MG63 (cell line): ENCODE data around the gene HOXD13. TPM values are rescaled to one million over a fixed set of nuclear protein-coding genes. Genes with fewer than 3 reads are reported as not detected.

Experiments used
- DNase-seq: peaks from one replicate; pipeline ENCODE4 v3.0.0-alpha.2; 2020
- H3K27me3 ChIP-seq: fragments of 250-450 bp; sonication (Bioruptor Pico); 2 replicates; pipeline ENCODE4 v1.5.1; 2020; ENCODE audit warnings: mild to moderate bottlenecking, moderate library complexity
- H3K36me3 ChIP-seq: fragments of 250-450 bp; sonication (Bioruptor Pico); 2 replicates; pipeline ENCODE4 v1.5.1; 2020; ENCODE audit warnings: mild to moderate bottlenecking, moderate library complexity
- H3K4me3 ChIP-seq: fragments of 250-450 bp; sonication (Bioruptor Pico); 2 replicates; pipeline ENCODE4 v1.5.1; 2020; ENCODE audit warnings: mild to moderate bottlenecking, moderate library complexity
- H3K9me3 ChIP-seq: fragments of 250-450 bp; sonication (Bioruptor Pico); 2 replicates; pipeline ENCODE4 v1.5.1; 2020; ENCODE audit warnings: mild to moderate bottlenecking, moderate library complexity
- total RNA-seq: library from RNA; depleted of rRNA; stranded (reverse); fragments of >200 nt; shearing (Covaris generic); gene quantifications from 2 replicates; pipeline ENCODE4 v1.2.3, GENCODE V29; 2014; ENCODE audit warnings: low replicate concordance

Gene HOXD13
- total RNA-seq, 1 experiment from 2014 or later = 5.4 TPM

DNA sequence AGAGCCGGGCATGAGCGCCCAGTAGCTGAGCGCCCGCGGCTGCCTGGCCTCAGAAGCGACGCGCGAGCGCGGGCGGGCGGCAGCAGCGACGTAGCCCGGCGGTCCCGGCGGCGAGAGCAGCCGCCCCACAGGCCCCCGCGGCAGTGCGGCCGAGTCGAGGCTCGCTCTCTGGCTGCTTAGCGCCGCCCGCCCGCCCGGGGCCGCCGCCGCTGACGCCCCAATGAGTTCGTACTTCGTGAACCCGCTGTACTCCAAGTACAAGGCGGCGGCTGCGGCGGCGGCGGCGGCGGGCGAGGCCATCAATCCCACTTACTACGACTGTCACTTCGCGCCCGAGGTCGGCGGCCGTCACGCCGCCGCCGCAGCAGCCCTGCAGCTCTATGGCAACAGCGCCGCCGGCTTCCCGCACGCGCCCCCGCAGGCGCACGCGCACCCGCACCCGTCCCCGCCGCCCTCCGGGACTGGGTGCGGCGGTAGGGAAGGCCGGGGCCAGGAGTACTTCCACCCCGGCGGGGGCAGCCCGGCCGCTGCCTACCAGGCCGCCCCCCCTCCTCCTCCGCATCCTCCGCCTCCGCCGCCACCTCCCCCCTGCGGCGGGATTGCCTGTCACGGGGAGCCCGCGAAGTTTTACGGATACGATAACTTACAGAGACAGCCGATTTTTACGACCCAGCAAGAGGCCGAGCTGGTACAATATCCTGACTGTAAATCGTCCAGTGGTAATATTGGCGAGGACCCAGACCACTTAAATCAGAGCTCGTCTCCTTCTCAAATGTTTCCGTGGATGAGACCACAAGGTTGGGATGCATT, 37.8 kb downstream of the HOXD13 start:
- Histone ChIP-seq H3K4me3 (peak overlapping the region; percentile 57), H3K27me3 (no peaks in the 10 kb centered on the region), H3K9me3 (no peaks in the 10 kb centered on the region), H3K36me3 (no peaks in the 10 kb centered on the region)
- peak; percentile 74 for DNase-seq

DNA sequence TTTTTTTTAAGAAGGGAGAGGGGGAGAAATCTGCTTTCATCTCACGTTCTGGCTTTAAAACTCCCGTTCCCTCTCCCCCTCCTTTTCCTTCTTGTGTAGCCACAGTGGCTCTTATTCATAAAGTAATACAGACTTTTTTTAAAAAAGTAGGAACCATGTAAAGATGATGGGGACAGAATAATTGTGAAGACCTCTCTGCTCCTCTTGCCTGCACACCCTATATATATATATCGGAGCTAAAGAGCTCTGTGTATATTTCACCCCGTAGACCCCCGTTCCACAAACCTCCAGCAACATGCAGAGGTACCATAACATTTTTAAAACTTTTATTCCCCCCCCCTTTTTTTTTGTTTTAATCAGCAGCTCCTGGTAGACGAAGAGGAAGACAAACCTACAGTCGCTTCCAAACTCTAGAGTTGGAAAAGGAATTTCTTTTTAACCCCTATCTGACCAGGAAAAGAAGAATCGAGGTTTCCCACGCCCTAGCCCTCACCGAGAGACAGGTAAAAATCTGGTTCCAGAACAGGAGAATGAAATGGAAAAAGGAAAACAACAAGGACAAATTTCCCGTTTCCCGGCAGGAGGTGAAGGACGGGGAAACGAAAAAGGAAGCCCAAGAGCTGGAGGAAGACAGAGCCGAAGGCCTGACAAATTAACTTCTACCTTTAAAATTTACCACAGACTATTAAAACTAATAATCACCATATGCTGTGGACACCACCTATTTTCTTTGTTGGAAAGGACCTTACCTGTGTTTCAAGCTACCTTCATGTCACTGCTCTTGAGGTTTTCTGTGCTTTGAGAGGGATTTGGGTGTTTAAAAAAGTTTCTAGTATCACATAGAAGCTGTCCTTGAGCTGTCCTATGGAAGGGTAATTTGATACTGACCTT, 38.7 kb downstream of the HOXD13 start:
- H3K4me3 ChIP-seq = peak overlapping the region; percentile 57

DNA sequence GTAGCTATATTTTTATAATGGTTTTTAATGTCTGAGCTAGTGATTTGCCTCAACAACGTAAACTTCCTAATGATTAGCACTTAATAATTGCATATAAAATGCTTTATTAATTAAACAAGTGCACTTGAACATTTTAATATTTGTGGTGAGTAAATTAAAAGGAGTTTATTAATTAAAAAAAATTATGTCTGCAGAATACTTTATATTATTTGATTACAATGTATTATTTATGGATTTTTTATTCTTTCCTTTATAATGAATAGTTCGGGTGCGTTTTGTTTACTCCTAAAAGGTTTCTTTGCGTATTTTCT, 39.3 kb downstream of the HOXD13 start:
- no peaks in the 10 kb centered on the region for H3K27me3 ChIP-seq
- H3K36me3 ChIP-seq = no peaks in the 10 kb centered on the region
- DNase-seq = no peak
- H3K4me3 ChIP-seq = no peak overlapping the region
- H3K9me3 ChIP-seq = no peaks in the 10 kb centered on the region

More for the DNA sequence above, 38.7 kb downstream of the HOXD13 start:
- Histone ChIP-seq H3K9me3 (no peaks in the 10 kb centered on the region), H3K27me3 (no peaks in the 10 kb centered on the region), H3K36me3 (no peaks in the 10 kb centered on the region)
- no peak for DNase-seq

DNA sequence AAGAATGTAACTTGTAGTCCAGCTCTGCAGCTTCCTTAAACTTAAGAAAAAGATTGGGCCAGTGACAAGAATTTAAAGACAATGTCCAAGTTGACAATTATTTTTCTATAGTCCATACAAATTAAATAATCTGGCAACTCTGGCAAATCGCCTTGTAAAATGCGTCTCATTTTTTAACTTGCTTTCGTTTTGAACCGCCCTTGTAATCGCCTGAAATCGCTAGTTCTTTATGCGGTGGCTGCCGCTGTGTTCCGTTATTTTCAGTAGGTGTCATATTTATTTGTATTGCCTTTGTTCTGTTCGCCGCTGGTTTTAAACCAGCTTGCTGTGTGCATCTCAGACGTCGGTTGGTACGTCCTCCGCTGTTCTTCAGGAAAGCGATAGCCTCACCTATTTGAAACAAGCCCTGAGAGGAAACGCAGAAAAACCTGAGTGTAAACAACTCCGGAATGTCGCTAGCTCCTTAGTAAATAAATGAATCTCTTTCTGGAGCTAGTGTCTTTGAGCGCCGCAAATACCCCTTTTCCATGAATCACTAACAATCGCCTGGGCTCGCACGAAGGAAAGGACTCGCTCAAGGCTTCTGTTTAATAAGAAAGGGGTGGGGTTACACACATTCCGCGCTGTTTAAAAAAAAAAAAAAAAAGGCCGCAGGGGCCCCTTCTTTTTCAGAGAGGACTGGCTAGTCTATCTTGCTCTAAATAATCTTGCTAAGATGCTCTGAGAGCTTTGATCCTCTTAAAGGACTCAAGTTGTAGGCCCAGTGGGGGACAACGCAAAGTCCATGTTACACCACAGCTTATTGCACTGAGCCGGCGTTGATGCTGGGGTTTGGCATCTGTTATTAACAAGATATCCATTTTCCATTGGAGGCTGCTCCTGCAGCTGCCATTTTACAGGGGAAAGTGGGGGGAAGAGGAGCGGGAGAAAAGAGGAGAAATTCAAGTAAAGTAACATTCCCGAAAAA, 40.0 kb downstream of the HOXD13 start:
- Histone ChIP-seq H3K27me3 (no peaks in the 10 kb centered on the region), H3K9me3 (no peaks in the 10 kb centered on the region), H3K36me3 (no peaks in the 10 kb centered on the region), H3K4me3 (no peak overlapping the region)
- DNase-seq = no peak

DNA sequence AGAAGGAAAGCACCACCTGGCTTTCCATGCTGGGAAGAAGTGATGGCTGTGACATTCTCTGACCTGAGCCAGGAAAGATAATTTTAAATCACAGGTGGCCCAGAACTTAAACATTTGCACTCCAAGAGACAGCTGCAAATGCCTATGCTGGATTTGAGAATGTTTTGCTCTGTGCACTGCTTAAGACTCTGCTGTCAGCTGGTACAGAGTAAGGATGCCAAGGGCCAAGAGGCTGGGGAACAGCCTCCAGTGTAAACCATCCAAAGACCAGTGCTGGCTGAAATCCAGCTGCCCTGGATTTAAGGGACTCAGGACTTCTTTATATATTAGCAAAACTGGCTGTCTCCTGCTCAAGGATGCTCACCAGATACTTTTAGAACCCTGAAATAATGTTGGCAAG, 40.9 kb downstream of the HOXD13 start:
- Histone ChIP-seq H3K4me3 (no peak overlapping the region), H3K27me3 (no peaks in the 10 kb centered on the region)
- no peak for DNase-seq

DNA sequence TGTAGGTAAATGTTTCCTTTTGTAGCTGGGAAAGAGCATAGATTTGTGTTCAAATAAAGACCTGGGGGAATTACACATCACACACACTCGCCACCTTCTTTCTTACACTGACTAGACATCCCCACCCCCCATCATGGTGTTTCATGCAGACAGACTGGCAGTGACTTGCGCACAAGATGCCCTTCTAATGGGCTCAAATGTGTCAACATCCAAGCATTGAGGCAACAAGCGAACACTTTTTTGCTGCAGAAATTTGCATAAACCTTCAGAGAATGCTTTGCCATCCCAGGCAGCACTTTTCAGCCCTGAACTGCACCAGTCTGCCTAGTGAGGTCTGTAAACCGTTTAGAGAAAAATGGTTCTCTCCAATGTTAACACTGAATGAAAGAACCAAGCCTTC, 41.5 kb downstream of the HOXD13 start:
- Histone ChIP-seq H3K36me3 (no peaks in the 10 kb centered on the region), H3K9me3 (no peaks in the 10 kb centered on the region), H3K27me3 (no peaks in the 10 kb centered on the region), H3K4me3 (no peak overlapping the region)
- DNase-seq = no peak

More for the DNA sequence above, 40.9 kb downstream of the HOXD13 start:
- Histone ChIP-seq H3K36me3 (no peaks in the 10 kb centered on the region), H3K9me3 (no peaks in the 10 kb centered on the region)

DNA sequence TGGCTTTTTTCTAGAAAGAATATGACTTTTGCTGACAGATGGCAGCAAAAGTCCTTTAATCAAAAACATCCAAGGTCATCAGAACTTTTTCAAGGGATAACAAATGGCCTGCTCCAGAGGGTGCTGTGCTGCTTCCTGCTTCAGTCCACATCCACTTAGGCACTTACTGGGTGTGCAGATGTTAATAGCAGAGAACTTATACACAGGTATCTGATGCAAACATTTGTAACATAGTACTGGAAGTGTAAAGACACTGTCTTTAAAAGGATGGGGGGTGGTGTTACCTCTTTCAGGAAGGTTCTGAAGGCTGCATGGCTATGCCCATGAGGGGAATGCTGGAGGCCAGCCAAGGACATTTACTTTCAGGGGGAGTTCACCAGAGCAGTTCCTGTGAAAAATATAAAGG, 42.5 kb downstream of the HOXD13 start:
- H3K36me3 ChIP-seq = no peaks in the 10 kb centered on the region
- no peaks in the 10 kb centered on the region for H3K9me3 ChIP-seq
- no peak overlapping the region for H3K4me3 ChIP-seq
- DNase-seq = no peak
- no peaks in the 10 kb centered on the region for H3K27me3 ChIP-seq

DNA sequence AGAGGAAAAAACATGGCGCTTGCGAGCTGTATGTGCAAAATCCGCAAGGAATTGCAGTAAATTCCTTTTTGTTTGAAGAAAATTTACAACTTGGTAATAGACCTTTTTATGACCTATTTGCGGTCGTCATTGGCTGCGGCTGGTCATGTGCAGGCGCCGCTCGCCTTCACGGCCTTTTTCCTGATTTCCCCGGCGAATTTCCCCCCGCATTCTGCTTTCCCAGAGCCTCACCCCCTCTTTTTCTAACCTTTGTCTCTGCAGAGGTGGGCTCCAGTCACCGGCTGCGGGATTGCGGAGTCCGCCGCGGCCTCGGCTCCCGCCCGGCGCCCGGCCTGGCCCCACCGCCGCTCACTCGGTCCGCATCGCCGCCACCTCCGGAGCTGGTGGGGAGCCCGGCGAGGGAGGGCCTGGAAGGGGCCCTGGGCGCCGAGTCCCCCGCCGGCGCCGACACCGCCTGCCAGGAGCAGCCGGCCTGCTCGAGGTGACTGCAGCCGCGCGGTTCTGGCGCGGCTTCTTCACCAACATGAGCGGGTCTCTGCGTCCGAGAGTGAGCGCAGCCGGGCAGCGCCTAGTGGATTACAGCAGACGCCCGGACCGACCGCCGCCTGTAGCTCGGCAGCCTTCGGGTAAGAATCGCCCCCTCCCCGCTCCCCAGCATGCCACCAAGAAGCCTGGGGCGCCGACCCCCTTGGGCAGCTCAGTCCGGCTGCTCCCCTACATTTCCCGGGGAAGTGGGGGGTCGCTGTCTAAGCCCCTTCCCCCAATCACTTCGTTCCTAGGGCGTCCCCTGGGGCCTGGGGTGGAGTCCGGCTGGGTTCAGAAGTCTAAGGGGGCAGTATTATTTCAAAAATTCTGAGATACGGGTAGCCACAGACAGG, 44.1 kb downstream of the HOXD13 start:
- Histone ChIP-seq H3K27me3 (no peaks in the 10 kb centered on the region), H3K36me3 (no peaks in the 10 kb centered on the region; the same call in 1 of the 2 replicates), H3K4me3 (peak overlapping the region; percentile 66), H3K9me3 (no peaks in the 10 kb centered on the region)
- peak; percentile 52 for DNase-seq

DNA sequence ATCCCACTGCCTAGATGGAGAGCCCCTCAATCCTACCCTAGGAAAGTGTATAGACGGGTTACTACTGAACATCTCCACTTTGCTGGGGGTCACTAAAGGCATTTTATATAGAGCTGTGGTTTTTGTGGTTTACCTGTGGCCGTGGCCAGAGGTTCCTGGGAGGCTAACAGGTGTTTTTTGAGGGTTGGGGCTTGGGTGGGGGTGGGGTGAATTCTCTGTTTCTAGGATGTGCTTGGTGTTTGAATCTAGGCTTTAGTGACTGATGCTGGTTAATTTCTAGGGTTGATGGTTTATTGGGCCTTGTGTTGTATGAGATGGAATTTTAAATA, 44.7 kb downstream of the HOXD13 start:
- peak overlapping the region; percentile 66 for H3K4me3 ChIP-seq

DNA sequence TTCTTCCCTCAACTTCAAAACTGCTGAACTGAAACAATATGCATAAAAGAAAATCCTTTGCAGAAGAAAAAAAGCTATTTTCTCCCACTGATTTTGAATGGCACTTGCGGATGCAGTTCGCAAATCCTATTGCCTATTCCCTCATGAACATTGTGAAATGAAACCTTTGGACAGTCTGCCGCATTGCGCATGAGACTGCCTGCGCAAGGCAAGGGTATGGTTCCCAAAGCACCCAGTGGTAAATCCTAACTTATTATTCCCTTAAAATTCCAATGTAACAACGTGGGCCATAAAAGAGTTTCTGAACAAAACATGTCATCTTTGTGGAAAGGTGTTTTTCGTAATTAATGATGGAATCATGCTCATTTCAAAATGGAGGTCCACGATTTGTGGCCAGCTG, 45.4 kb downstream of the HOXD13 start:
- DNase-seq = no peak
- H3K9me3 ChIP-seq = no peaks in the 10 kb centered on the region
- no peaks in the 10 kb centered on the region for H3K27me3 ChIP-seq
- H3K36me3 ChIP-seq = no peaks in the 10 kb centered on the region; the same call in 1 of the 2 replicates
- peak overlapping the region; percentile 66 for H3K4me3 ChIP-seq

More for the DNA sequence above, 44.7 kb downstream of the HOXD13 start:
- no peak for DNase-seq
- no peaks in the 10 kb centered on the region; the same call in 1 of the 2 replicates for H3K36me3 ChIP-seq
- no peaks in the 10 kb centered on the region for H3K9me3 ChIP-seq
- no peaks in the 10 kb centered on the region for H3K27me3 ChIP-seq

DNA sequence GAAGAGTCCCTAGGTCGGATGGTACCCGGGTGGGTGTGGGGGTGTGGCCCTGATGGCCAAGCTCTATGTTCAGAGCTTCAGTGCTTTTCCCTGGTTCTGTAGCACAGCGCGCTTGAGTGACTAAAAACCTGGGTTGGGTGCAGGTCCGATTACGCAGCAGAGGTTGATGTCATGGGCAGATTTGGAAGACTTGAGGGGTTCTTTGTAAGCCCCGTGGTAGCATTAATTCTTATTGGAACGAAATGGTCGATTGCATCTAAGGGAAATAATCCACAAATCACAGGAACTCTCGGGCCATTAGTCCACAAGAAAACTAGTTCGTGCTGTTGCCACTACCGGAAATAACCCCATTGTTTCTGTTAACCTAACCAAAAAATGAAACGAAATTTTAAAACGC, 46.0 kb downstream of the HOXD13 start:
- Histone ChIP-seq H3K4me3 (peak overlapping the region; percentile 66), H3K9me3 (no peaks in the 10 kb centered on the region), H3K36me3 (no peaks in the 10 kb centered on the region; the same call in 1 of the 2 replicates), H3K27me3 (no peaks in the 10 kb centered on the region)
- peak; percentile 36 for DNase-seq

DNA sequence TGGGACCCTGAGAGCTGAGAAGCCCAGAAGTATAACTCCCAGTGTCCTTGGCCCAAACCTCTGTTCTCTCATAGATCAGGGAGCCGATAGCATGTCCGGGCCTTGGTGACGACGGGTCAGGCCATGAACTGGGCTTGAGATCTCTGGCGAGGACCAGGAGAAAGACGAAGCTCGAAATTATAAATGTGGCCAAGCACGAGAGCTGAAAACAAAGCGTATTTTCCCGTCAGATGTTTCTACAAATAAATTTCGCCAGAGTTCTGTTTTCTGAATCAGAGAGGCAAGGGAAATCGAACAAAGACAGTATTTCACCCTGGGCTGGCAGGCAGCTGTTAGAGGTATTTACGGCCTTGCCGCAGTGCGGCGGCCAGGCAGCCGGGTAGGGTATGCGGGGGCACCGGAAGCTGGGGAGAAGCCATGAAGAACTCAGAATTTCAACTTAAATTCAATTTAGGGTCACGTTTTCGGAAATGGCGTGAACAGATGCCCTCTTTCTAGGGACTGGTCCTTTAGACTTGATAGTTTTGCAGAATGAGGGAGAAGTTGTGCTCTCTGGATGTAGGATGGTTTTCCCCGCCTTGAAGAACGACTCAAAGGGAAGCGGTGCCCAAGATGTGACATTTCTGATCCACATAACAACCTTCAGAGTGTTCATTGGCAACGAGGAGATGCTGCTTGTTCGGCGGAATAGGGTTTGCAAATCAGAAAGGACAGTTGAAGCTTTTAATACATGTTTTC, 46.6 kb downstream of the HOXD13 start:
- H3K36me3 ChIP-seq = no peaks in the 10 kb centered on the region; the same call in 1 of the 2 replicates
- H3K27me3 ChIP-seq = no peaks in the 10 kb centered on the region
- peak; percentile 51 for DNase-seq
- H3K9me3 ChIP-seq = no peaks in the 10 kb centered on the region
- peak overlapping the region; percentile 66 for H3K4me3 ChIP-seq

DNA sequence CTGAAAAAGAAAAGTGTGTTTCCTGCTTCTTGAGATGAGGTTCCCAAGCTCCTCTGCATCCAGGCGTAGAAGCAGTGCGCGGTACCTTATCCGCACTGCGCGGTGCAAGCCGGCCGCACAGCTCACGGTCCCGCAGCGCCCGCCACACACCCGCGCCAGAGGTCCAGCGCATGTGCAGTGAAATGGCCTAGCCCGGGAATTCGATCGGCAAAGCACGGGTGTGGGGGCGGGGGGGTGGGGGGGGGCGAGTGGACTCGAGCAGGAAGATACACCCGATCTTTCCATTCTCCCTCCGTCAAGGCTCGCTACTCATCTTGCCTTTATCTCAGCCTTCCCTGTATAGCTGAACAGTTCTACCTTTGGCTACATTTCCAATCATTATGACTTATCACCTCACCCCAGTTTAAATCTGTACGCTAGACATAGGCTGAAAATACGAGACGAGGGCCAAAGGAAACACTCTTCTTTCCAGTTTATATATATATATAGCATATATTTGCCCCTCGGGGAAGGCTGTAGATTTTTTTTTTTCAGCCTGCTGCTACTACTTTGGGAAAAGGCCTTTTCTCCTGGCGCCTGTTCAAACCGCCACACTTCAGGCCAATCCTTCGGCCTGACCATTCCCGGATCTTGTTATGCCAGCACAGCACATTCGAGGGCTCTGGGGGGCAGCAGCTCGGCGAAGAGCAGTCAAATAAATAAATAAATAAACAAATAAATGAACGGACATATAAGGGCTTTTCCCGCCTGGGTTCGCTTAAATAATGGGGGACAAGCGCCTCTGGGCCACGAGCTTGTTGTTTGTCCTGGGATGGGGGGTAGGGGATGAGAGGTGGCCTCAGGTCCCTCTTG, 47.4 kb downstream of the HOXD13 start:
- no peaks in the 10 kb centered on the region; the same call in 1 of the 2 replicates for H3K36me3 ChIP-seq
- DNase-seq = peak; percentile 73
- H3K27me3 ChIP-seq = no peaks in the 10 kb centered on the region
- no peaks in the 10 kb centered on the region for H3K9me3 ChIP-seq
- H3K4me3 ChIP-seq = peak overlapping the region; percentile 66

DNA sequence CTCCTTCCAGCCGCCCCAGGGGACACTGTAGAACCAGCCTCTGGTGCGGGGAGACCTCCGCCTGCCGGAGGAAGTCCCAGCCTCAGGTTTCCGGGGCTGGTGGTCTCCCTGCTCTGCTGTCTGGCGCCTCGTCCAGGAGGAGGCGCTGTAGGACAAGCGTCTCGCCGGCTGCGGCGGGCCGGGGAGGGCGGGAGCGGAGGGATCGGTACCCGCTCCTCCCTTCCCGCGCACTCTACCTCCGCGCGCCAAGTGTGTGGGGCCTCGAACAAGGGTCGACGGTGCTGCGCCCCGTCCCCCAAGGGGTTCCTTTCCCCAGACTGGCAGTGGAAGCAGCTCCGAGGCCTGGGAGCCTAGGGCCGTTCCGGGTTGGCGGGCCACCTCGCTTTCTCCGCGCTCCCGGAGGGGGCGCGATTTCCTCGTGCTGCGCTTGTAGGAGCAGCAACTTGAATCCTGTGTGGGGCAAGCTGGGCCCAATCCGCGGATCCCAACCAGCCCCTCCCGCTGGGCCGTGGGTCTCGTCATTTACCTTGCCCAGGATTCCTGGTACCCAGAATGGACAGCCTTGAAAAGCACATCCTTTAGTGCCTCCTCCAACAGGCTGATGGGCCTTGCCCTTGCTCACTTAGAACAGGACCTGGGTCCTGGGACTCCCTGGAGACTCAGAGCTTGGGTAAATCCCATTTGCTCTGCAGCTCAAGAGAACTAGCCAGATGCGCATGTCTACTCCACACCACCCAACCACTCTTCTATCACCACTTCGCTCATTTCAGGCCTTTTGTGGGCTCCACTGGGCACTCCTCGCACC, 48.2 kb downstream of the HOXD13 start:
- DNase-seq = peak; percentile 83
- Histone ChIP-seq H3K36me3 (no peaks in the 10 kb centered on the region; the same call in 1 of the 2 replicates), H3K27me3 (no peaks in the 10 kb centered on the region), H3K4me3 (peak overlapping the region; percentile 66), H3K9me3 (no peaks in the 10 kb centered on the region)
